Stimulated activated CD8-positive, alpha-beta memory T cell treated with anti-CD3 and anti-CD28 coated beads, Interleukin-12 subunit alpha, Interleukin-12 subunit beta, amount 100 ng/mL, for 1 hour (primary cell): ENCODE results near the gene TCF4.

Experiments
- DNase-seq: peaks from one replicate; pipeline ENCODE4 v3.0.0-alpha.2; 2020; ENCODE audit warnings: low read depth

TCF4 gene

DNA sequence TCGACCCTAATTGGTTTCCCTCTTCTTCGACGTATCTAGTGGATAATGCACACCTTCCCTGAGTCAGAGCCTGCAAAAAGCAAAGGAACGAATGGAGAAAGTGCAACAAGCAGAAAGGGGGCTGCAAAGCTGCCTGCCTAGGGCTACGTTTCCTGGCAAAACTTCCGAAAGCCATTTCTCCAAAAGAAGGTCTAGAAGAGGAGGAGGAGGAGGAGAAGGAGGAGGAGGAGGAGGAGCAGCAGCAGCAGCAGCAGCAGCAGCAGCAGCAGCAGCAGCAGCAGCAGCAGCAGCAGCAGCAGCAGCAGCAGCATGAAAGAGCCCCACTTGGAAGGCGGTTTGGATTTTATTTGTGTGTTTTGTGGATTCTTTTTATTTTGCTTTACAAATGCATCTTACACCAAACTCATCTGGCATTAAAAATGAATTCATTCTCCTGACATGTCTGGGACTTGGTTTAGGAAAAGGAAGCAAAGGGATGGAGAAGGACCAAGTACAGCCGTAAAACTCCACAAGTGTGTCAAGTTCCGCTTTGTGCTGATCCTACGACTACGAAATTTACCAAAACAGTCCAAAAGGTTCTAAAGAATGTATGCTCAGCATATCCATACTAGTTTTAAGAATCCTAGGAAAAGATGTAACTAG lies 2.0 kb downstream of the TCF4 start:
- no peak for DNase-seq

DNA sequence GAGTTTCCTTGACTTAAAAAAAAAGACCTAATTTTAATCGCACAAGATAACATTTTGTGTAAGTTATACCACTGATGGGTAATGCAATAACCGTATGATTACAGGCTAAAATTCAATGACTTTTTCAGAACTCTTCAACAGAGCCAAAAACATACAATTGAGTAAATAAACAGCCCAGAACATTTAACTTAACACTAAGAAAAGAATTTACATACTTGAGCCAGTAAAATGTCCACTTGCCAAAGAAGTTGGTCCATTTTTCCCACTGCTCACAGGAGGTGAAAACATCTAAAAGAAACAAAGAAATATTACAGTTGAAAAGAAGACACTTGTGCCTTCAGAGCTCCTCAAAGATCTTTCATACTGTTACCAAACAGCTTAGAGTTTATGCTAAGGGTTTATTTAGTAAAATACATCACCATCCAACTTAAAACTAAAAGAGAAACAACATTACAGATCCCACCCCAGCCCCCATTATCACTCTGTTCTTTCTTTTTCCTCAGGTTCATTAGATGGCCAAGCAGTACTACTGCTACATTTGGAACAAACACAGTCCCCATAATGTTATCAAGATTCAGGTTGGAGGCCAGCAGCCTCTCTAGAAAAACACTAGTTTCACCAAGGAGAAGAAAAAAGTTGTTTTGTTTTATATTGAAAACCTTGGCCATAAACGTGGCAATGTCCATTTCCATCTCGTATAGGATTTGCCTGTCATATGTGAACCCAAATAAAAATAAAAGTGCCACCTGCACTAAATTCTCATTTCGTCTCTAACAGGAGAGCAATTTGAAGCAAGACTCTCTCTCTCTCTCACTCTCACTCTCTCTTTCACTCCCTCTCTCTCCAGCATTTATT lies 2.7 kb downstream of the TCF4 start:
- DNase-seq: no peak

DNA sequence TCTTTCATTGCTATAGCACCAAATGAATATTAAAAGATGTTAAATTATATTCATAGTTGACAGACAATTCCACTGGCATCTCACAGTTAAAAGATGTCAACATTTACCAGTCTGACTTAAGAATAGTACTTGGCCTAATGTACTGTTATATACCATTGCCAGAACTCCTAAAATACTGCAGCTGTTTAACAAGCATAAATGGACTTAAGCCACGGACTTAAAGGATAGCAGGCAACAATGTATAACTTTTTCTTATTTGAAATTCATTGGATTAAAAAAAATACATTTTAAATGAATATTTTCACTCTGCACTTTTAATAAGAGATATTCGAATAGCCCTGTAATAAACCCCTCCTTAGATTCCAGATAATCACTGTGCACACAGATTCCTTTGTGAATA lies 3.8 kb downstream of the TCF4 start:
- no peak for DNase-seq

DNA sequence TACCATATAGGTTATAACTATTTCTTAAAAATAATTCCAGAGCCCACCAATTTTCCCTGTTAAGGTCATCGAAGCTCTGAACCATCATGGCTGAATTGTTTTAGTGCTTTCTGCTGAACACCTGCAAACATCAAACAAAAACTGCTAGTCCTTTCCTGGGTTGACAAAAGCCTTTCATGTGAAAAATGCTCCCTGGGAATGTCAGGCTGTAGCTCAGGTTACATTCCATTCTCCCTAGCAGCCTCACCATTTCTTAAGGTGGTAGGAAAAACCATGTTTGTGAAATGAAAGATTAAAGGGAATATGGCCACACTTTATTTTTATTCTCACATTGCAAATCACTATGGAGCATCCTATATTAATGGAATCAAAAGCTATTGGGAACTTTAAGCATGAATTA lies 5.7 kb downstream of the TCF4 start:
- no peak for DNase-seq

DNA sequence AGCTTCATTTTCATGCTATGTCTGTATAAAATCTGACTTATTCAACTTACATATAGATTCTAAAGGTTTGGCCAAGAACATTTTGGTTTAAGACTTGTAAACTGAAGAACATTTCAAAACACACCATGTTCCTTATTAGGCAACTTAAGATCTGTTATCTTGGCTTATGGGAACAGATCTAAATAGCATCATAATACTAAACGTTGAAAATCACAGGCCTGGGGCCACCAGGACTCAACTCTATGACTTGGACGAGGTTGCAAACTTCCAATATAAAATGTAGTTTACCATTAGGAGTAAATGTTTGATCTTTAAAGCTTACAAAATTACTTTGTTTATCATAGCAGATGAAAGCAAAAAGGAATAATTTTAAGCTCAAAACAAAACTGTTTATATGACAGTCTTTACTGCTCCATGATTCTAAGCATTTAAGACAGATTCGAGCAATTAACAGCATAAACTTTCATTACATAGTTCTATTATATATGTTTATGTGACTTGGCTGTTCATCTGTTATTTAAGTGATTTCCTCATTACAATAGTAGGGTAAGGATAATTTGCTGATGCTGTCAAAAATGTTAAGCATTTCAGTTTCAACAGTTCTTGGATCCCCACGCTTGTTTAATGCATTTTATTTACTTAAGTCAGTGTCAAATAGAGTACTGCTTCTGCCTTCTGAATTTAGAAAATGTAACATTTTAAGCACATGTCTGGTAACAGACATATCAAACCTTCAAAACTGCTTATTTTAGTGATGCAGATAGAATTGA lies 8.3 kb downstream of the TCF4 start:
- DNase-seq: no peak

DNA sequence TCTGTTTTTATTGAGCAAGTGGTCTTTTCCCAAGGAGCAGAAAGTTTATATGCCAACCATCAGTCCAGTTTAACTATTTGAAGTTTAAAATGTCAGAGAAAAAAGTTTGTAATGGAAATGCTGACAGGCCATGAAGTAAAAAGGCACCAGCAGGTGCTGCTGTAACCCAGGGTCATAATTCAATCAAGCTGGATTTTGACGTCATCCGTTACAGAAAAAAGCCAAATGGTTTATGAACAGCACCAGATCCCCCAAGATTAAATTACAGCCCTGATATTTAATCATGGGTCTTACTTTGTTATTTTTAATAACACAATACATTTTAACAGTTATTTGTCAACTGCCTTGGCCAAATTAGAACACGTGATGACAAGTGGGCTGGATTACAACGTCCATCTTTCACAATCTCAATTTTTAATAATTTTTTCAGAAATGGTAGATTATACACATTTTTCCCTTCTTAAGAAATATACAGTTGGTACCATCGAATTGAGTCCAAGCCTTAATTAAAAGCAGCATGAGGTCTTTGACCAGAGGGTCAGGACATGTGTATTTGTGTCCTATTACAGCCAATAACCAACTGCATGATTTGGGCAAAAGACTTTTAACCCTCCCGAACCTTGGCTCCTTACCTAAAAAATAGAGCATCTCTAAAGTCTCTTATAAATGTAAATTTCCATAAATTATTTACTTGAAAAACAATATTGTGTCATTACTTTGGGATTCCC lies 10.0 kb downstream of the TCF4 start:
- no peak for DNase-seq

DNA sequence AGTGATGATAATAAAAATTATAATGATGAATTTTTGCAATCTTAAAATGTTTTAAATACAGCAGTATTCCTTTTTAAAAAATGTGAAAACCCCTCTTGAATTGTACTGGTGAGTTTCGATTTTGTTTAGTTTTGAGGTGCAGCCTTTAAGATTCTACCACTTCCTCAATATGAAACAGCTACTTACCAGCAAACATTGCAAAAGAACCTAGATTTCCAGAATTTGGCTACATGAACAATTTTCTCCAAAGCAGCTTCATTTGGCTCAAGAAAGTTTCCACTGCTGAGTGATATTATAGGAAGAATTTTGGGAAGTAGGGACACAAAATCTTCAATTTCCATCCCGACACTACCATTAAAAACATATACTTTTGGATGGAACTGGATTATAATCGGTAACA lies 12.0 kb downstream of the TCF4 start:
- no peak for DNase-seq

DNA sequence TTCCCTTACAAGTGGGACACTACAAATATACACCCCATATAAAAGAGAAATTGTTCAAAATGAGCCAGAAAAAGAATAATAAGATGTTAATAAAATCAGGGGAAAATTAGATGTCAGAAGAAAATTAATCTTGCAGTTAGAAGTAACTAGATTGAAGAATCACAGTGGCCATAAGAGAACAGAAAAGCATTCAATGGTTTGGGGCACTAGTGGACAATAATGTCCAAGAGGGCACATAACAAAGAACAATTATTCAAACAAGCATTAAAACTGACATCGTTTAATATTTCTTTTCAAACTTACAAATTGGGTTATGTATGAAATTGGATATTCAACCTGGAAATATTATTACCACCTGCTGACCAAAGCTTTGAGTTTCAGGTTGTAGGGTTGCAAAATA lies 12.9 kb downstream of the TCF4 start:
- no peak for DNase-seq

DNA sequence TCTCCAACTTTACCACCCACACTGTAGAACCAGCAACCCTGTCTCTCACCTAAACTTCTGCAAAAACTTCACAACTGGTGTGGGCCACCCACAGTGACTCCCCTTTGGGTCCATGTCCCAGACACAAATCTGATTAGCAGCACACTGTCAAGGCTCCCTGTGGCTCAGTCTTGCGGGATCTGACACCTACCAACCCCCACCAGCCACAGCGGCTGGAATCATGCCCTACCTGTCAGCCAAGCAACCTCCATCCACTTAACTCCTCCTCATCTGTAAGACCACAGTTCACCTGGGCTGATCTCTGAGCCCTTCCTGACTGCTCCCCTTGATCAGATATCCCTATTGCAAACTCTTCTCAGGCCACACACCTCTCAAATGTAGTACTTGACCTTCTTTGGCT lies 14.6 kb downstream of the TCF4 start:
- DNase-seq: no peak

DNA sequence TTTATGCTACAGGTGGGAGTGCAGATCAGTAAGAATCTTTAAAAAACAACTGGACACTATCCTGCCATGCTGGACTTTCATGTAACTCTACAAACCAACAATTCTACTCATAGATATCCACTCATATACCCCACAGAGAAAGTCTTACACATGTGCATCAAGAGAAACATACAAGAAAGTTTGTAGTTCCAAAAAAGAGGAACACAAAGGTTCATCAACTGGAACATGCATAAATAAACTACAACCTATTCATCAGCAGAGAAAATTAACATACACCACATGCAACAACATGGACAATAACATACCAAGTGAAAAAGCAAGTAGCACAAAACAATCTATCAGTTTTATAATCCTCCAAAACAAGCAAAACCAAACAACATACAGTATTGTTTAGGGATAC lies 17.0 kb downstream of the TCF4 start:
- DNase-seq: no peak

DNA sequence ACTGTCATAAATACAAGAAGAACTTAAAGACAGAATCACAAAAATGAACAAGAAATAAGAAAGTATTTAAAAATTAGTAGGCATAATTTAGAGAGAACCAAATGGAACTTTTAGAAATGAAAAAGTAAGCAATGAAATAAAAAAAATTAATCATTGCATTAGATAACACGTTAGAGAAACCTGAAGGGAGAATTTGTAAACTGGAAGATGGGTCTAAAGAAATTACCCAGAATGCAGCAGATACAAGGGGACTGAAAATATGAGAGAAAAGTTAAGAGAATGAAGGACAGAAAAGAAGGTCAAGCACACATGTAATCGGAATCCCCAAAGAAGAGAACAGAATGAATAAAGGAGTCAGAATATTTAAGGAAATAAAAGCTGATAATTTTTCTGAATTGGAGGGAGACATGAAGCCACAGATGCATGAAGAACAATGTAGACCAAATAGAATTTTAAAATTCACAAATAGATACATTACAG lies 21.5 kb downstream of the TCF4 start:
- DNase-seq: no peak

DNA sequence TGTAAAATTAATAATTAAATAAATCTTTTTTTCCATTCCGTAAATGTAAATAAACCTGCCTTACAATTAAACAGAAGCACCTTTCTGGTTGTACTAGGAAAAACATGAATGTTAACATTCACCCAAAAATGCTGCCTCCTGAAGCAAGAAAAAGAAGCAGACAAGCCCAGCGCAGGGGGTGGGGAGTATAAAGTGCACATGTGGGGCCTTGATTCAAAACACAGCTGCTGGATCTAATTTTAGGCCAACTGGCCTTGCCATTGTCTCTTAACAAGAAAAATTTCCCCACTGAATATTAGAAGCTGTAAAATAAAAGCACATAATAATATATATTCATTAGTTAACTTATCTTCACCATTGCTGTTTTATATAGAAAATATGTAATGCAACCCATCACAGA lies 28.3 kb downstream of the TCF4 start:
- no peak for DNase-seq

DNA sequence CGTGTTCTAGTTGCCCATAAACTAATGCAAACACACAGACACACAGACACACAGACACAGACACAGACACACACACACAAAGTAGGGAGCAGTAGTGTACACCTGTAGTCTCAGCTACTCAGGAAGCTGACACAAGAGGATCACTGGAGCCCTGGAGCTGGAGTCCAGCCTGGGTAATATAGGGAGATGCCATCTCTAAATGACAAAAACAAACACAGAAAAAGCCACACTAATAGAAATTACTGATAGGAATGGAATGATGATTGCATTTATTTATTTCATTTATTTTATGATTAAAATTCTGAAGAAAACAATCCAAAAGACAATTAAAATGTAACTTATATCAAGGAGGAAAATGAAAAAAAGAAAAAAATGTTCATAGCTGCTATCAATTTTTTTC lies 30.8 kb downstream of the TCF4 start:
- no peak for DNase-seq

DNA sequence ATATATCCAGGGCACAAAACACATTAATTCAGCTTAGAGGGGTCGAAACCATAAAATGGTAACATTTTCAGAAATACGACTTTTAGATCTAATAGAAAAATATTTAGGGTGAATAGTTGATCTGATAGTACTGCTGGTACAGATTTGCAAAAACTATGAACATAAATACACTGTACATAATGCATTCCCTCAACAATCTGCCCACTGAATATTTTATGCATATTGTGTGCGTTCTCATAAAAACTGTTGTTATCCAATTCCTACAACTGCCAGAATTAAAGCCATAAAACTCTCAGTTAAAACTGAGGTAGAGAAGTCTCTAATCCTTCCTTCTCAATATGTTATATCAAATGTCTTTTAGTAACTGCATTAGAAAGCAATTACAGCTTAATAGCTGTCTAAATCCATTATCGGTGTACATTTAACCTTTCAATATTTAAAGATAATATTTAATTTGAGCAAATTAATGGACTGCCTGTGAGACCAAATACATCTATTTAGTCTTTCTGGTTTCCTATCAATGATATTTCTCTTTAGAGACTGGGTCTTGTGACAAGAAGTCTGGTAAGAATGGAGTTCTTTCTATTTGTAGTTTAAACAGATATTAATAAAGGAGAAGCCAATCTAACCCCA lies 32.5 kb downstream of the TCF4 start:
- DNase-seq: no peak

DNA sequence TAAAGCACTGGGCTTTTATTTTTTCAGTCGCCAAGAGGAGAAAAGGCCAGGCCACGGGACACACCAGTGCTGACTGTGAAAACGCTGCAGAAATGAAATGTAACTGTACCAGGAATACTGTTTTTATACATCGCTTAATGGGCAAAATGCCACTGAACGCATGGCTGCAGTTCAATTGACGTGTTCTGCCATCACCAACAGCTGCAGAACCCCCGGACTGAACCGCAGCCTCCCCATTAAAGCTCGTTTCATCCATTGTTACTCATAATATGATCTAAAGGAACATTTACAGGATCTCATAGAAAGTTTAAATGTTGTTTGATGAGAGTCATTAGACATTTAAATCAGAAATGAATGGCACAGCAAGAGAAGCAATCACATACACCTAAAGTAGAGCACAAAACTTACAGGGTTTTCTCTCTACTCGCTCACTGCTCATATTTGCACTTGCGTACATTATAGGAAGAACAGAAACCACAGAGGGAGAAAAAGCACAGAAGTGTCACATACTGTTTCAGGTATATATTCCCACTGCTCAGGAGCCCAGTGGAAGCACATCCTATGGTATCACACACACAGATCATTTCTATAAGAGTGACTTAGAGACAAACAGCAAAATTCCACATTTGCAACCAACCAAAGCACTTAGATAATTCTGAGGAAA lies 35.3 kb downstream of the TCF4 start:
- DNase-seq: no peak

DNA sequence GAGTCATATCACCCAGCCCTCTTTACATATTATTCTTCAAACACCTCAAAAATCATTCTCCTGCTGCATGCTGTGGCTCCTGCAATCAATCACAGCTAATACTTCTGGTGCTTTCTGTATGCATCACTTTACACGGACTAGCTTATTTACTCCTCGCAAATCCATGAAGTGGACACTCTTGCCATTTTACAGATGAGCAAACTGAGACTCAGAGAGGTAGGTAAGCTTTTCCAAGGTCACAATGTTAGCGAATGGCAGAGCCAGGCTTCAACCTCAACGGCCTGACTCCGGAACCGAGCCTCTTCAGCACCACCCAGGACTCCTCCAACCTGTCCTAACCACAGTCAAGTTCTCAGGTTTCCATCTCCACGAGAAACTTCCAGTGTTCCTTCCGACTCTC lies 36.8 kb downstream of the TCF4 start:
- DNase-seq: no peak

DNA sequence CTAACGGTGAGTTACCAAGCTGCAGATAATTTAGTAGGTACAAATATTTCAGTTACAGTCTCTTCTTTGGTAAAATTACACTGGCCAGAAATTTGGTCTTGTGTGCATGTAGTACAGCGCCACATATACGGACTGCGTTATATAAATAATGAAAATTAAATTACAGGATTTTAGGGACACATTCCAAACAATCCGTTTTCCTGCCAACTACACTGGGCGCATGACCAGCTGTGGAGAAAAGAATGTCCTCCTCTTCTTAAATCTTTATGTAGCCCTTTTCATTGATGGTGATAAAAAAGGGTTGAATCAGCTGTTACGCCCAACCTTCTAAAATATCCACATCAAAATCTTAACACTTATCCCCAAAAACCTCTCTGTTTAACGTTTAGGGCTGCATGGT lies 37.5 kb downstream of the TCF4 start:
- DNase-seq: no peak

DNA sequence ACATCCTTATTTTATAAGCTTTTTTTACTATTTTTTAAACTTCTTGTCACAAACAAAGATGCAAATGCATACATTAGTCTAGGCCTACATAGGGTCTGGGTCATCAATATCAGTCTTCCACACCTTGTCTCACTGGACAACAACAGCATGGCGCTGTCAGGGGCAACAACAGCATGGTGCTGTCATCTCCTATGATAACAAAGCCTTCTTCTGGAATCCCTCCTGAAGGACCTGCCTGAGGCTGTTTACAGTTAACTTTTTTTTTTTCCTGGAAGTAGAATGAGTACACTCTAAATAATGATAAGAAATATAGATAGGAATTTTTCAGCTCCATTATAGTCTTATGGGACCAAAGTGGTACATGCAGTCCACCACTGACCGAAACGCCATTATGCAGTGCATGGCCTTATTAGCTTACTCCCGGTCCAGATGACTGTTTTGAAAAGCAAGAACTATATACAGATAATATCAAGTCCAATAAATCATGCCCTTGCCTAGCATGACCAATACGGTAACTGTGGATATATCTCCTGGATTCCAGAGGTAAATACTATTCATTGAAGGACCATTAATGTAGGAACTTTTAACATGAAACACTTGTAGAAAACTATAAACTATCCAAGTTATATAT lies 38.4 kb downstream of the TCF4 start:
- no peak for DNase-seq

DNA sequence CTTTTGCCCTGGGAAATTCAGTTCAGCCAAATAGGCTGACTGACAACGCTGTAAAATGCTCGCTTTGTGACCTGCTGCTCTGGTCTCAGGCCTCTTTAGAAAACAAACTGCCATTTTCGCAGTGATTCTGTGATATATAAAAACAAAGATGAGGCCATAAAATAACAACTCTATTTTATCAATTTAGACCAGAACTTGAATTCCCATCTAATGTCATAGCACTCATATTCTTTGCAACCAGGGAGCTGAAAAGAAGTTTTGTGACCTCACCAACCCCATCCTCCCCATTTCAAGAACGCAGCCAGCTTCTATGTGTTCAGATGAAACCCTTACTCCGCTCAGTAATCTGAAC lies 40.3 kb downstream of the TCF4 start:
- no peak for DNase-seq

DNA sequence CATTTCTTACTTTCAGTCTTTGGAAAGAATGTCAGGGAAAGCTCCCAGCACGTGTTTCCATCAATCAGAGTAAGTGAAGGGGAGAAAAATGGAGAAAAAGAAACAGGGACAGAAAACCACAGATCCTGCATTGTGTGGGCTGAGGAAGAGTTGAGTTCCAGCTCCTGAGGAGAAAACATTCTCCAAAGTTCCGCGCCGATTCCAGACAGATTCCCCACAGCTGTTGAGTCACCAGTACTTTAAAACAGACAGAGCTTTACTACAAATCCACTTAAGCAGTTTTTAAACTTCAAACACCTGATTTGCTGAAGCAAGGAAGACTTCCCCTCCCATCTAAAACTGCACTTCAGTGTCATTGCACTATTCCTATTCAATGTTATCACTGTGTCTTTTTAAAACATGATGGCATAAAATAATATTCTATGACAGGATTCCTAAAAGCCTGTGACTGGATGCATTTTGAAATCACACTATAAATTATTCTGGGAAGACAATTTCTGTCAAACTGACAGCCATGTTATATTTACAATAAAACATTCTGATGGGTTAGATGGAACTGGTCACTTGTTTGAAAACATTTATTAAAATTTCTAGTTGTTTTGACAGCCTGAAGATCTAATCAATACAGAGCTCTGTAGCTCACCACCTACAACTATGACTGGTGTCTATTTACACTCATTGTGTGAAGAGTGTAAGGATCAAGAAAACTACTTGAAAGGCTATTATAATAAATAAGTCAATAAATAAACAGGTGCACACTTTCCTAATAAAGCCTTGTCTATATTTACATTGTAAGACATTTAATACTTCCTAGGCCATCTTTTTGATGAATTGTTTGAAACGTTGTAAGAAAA lies 40.9 kb downstream of the TCF4 start:
- no peak for DNase-seq
